Chondrocyte (in vitro differentiated cells): ENCODE data around the gene UPF2. TPM values are rescaled to one million over a fixed set of nuclear protein-coding genes. Genes with fewer than 3 reads are reported as not detected.

Experiments
- DNase-seq: peaks from one replicate; pipeline ENCODE4 v3.0.0; 2021; ENCODE audit warnings: mixed read lengths, low spot score
- H3K27ac Mint-ChIP-seq: one replicate; pipeline ENCODE4 v1.8.0; 2021; ENCODE audit warnings: mild to moderate bottlenecking, moderate library complexity, mixed read lengths; ENCODE audit not compliant: unreplicated experiment
- H3K27me3 Mint-ChIP-seq: 2 replicates; pipeline ENCODE4 v1.8.0; 2021; ENCODE audit warnings: low read depth, mixed read lengths
- H3K36me3 Mint-ChIP-seq: 2 replicates; pipeline ENCODE4 v1.8.0; 2021; ENCODE audit warnings: low read depth, mixed read lengths
- H3K4me1 Mint-ChIP-seq: 2 replicates; pipeline ENCODE4 v1.8.0; 2021; ENCODE audit warnings: low read depth, mild to moderate bottlenecking, mixed read lengths
- H3K4me3 Mint-ChIP-seq: one replicate; pipeline ENCODE4 v1.8.0; 2021; ENCODE audit warnings: mild to moderate bottlenecking, moderate library complexity, mixed read lengths; ENCODE audit not compliant: unreplicated experiment
- H3K9me3 Mint-ChIP-seq: 2 replicates; pipeline ENCODE4 v1.8.0; 2021; ENCODE audit warnings: low read depth, mixed read lengths
- total RNA-seq: library from RNA; stranded (reverse); gene quantifications from 3 replicates; pipeline ENCODE4 v1.2.1, GENCODE V29; 2021
- TF ChIP-seq, protein P1 (sequence below): fragments of 200-600 bp; sonication (generic); IDR thresholded peaks from 2 replicates; pipeline ENCODE4 v1.5.0; 2021; ENCODE audit warnings: antibody characterized with exemption, mild to moderate bottlenecking, moderate library complexity

UPF2 gene
- total RNA-seq, 1 donor from 2014 or later: 20.3 TPM

DNA sequence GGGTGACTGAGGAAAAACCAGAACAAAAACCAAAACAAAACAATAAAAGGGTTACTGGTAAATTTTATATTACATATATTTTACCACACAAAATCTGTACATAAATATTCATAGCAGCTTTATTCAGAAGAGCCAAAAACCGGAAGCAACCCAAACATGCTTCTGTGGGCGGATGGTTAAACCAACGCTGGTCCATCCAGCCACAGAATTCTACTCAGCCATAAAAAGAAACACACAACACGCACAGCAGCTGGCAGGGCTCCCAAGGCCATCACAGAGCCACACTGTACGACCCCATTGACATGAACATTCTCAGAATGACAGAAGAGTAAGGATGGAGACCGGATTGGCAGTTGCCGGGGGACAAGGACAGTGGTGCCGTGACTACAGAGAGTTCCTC is 135.9 kb downstream of the UPF2 start:
- H3K27ac Mint-ChIP-seq: no peak overlapping the region
- no peak overlapping the region for H3K4me3 Mint-ChIP-seq
- DNase-seq: no peak
- H3K36me3 Mint-ChIP-seq: no peaks in the 10 kb centered on the region
- no peaks in the 10 kb centered on the region for H3K9me3 Mint-ChIP-seq
- TF ChIP-seq, protein P1, sequence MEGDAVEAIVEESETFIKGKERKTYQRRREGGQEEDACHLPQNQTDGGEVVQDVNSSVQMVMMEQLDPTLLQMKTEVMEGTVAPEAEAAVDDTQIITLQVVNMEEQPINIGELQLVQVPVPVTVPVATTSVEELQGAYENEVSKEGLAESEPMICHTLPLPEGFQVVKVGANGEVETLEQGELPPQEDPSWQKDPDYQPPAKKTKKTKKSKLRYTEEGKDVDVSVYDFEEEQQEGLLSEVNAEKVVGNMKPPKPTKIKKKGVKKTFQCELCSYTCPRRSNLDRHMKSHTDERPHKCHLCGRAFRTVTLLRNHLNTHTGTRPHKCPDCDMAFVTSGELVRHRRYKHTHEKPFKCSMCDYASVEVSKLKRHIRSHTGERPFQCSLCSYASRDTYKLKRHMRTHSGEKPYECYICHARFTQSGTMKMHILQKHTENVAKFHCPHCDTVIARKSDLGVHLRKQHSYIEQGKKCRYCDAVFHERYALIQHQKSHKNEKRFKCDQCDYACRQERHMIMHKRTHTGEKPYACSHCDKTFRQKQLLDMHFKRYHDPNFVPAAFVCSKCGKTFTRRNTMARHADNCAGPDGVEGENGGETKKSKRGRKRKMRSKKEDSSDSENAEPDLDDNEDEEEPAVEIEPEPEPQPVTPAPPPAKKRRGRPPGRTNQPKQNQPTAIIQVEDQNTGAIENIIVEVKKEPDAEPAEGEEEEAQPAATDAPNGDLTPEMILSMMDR: no peak
- peaks cover 9% of the 10 kb centered on the region for H3K4me1 Mint-ChIP-seq
- no peaks in the 10 kb centered on the region for H3K27me3 Mint-ChIP-seq

GRCh38 chr10:11902646-11903045 is 140.0 kb downstream of the UPF2 start:
- Mint-ChIP-seq H3K27ac (no peak overlapping the region), H3K36me3 (no peaks in the 10 kb centered on the region), H3K4me1 (peaks cover 26% of the 10 kb centered on the region), H3K4me3 (no peak overlapping the region), H3K27me3 (no peaks in the 10 kb centered on the region), H3K9me3 (no peaks in the 10 kb centered on the region)
- peak; percentile 65 for DNase-seq
- TF ChIP-seq, protein P1: no peak

DNA sequence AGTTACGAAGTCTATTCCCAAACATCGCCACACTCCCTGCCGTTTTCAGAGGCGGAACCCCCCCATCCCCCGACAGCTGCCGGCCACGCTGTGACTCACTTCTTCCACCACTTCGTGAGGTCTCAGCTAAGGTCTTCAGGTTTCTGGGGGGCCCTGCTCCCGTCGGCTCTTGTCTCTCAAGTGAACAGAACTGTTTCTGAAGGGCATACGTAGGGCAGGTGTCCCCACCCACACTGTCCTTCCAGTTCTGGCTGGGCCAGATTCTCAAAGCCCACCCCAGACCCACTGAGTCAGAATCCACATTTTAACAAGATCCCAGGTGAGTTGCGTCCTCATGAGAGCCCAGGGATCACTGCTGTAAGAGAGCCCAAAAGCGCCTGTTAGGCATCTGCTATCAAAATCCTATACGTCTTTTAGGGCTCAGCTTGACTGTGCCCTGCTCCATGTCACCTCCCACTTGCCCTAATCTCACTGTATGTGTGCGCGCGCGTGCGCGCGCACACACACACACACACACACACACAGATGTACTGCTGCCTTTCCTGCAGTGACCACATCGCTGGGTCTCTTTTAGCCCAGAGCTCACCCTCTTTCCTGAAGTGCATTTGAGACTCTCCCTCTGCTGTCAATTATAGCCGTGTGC is 140.7 kb downstream of the UPF2 start:
- Mint-ChIP-seq H3K27me3 (no peaks in the 10 kb centered on the region), H3K27ac (peak overlapping the region; percentile 9), H3K9me3 (no peaks in the 10 kb centered on the region), H3K36me3 (no peaks in the 10 kb centered on the region), H3K4me1 (peaks cover 26% of the 10 kb centered on the region), H3K4me3 (no peak overlapping the region)
- DNase-seq: peak; percentile 49
- TF ChIP-seq, protein P1: no peak

GRCh38 chr10:11901454-11901832 is 141.2 kb downstream of the UPF2 start:
- TF ChIP-seq, protein P1: no peak
- Mint-ChIP-seq H3K27ac (no peak overlapping the region), H3K36me3 (no peaks in the 10 kb centered on the region), H3K4me3 (no peak overlapping the region), H3K27me3 (no peaks in the 10 kb centered on the region), H3K9me3 (no peaks in the 10 kb centered on the region), H3K4me1 (peaks cover 24% of the 10 kb centered on the region)
- DNase-seq: peak; percentile 32

DNA sequence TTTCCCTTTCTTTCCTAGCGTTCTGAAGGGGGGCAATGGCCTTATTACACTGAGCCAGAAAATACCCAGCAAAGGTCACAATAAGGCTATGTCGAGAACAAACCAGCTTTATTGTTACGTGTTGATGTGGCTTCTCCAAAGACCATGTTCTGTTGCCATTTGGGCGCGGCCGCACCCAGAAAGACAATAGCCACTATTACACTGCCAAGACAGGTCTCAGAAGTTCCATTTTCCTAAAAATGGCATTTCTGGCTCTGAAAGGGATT is 141.6 kb downstream of the UPF2 start:
- H3K4me3 Mint-ChIP-seq: no peak overlapping the region
- H3K36me3 Mint-ChIP-seq: no peaks in the 10 kb centered on the region

More for the DNA sequence above, 141.6 kb downstream of the UPF2 start:
- H3K9me3 Mint-ChIP-seq: no peaks in the 10 kb centered on the region
- H3K4me1 Mint-ChIP-seq: peaks cover 24% of the 10 kb centered on the region
- TF ChIP-seq, protein P1: no peak
- no peaks in the 10 kb centered on the region for H3K27me3 Mint-ChIP-seq
- H3K27ac Mint-ChIP-seq: no peak overlapping the region
- no peak for DNase-seq
